SKM-1 (cell line): ENCODE data around the gene UGGT2.
A peak's percentile ranks its signal among the peaks of the same experiment; 100 is the strongest.
"Not testable (repeated sequence)": the region's sequence is repeated elsewhere in the genome, so short reads cannot be mapped to it uniquely, and the experiment has no call there.

ENCODE experiments used
- DNase-seq: peaks from one replicate; lab custom pipeline; 2025; ENCODE audit not compliant: unreplicated experiment; lab: John Stamatoyannopoulos, UW

The UGGT2 gene

GRCh38 chr13:95902741-95903140, 150.5 kb downstream of the UGGT2 start:
- no peak for DNase-seq

- no peak for DNase-seq
These were observed 154.9 kb downstream of the UGGT2 start for GRCh38 chr13:95898256-95898655.

- no peak for DNase-seq
These were observed 156.9 kb downstream of the UGGT2 start for GRCh38 chr13:95896301-95896700.

- DNase-seq, result no peak
These were observed 159.3 kb downstream of the UGGT2 start for GRCh38 chr13:95893861-95894260.

GRCh38 chr13:95882121-95882520, 171.1 kb downstream of the UGGT2 start:
- no peak for DNase-seq

GRCh38 chr13:95880331-95880730, 172.9 kb downstream of the UGGT2 start:
- no peak for DNase-seq

GRCh38 chr13:95874286-95874685, 178.9 kb downstream of the UGGT2 start:
- no peak for DNase-seq

- no peak for DNase-seq
These were observed 182.8 kb downstream of the UGGT2 start for GRCh38 chr13:95870421-95870820.

- DNase-seq, result no peak
These were observed 188.1 kb downstream of the UGGT2 start for GRCh38 chr13:95865080-95865615.

- DNase-seq, result no peak
These were observed 190.8 kb downstream of the UGGT2 start for GRCh38 chr13:95862408-95862807.

- no peak for DNase-seq
These were observed 191.9 kb downstream of the UGGT2 start for GRCh38 chr13:95861296-95861695.

GRCh38 chr13:95858286-95859075, 194.7 kb downstream of the UGGT2 start:
- no peak for DNase-seq

GRCh38 chr13:95845656-95846055, 207.5 kb downstream of the UGGT2 start:
- not testable (repeated sequence) for DNase-seq

- no peak for DNase-seq
These were observed 210.3 kb downstream of the UGGT2 start for GRCh38 chr13:95842898-95843297.

GRCh38 chr13:95841894-95842293, 211.3 kb downstream of the UGGT2 start:
- no peak for DNase-seq

GRCh38 chr13:95834134-95834765, 219.0 kb downstream of the UGGT2 start:
- peak; percentile 61 for DNase-seq

- no peak for DNase-seq
These were observed 219.5 kb downstream of the UGGT2 start for GRCh38 chr13:95833719-95834118.

- DNase-seq, result no peak
These were observed 220.1 kb downstream of the UGGT2 start for GRCh38 chr13:95833126-95833525.

- no peak for DNase-seq
These were observed 230.9 kb downstream of the UGGT2 start for GRCh38 chr13:95822303-95822702.

GRCh38 chr13:95814495-95814894, 238.7 kb downstream of the UGGT2 start:
- no peak for DNase-seq

GRCh38 chr13:95813139-95813538, 240.1 kb downstream of the UGGT2 start:
- no peak for DNase-seq

- DNase-seq, result no peak
These were observed 243.8 kb downstream of the UGGT2 start for GRCh38 chr13:95809429-95809828.
